ENCODE data around the gene HEBP1. TPM values are rescaled to one million over a fixed set of nuclear protein-coding genes. Genes with fewer than 3 reads are reported as not detected.

Gene HEBP1
- total and polyA plus RNA-seq, 4 donors = 40.5 to 62.7 (median 53.7) TPM

GRCh38 chr12:13023811-13024530, 23.9 kb upstream of the HEBP1 start:
- Histone ChIP-seq H3K9me3 (ENCODE audit: control insufficient read depth in 4 of 4, insufficient read depth in 3 of 4, low read length in 3 of 4) (no peaks in the 10 kb centered on the region), H3K4me1 (ENCODE audit: control insufficient read depth in 5 of 5, insufficient read depth in 5 of 5, low read length in 5 of 5) (no peaks in the 10 kb centered on the region), H3K27me3 (ENCODE audit: control insufficient read depth in 3 of 3, insufficient read depth in 3 of 3, low read length in 2 of 3) (no peaks in the 10 kb centered on the region), H3K27ac (ENCODE audit: low read depth in 1 of 2, low read length in 1 of 2) (no peak overlapping the region), H3K4me3 (no peak overlapping the region), H3K9ac (ENCODE audit: insufficient read depth in 1 of 2, low read length in 2 of 2) (no peak overlapping the region), H3K36me3 (ENCODE audit: control insufficient read depth in 4 of 4, insufficient read depth in 4 of 4, low read length in 4 of 4) (peaks cover 0 to 2% (median 0%) of the 10 kb centered on the region in 4 donors)
- ATAC-seq (ENCODE audit: insufficient read depth, low FRiP score) (peak; percentile 81), DNase-seq (peak in 2 of 3 donors; percentile 19 to 76)
- WGBS, 2 donors = 67 to 94% methylated on average over 6 of the region's 6 CpGs
- peak; percentile 35 for TF ChIP-seq CTCF (IDR thresholded peaks at IDR 0.05; ENCODE audit: control extremely low read depth, extremely low read depth)

- TF ChIP-seq CTCF (IDR thresholded peaks at IDR 0.05; ENCODE audit: control extremely low read depth, extremely low read depth) = no peak
- 87 to 88% methylated on average over 6 of the region's 6 CpGs for WGBS, 2 donors
- H3K27ac ChIP-seq (ENCODE audit: low read depth in 1 of 2, low read length in 1 of 2) = no peak overlapping the region
- H3K27me3 ChIP-seq (ENCODE audit: control insufficient read depth in 3 of 3, insufficient read depth in 3 of 3, low read length in 2 of 3) = no peaks in the 10 kb centered on the region
- no peak for ATAC-seq (ENCODE audit: insufficient read depth, low FRiP score)
- no peak overlapping the region for H3K9ac ChIP-seq (ENCODE audit: insufficient read depth in 1 of 2, low read length in 2 of 2)
- no peak overlapping the region for H3K4me3 ChIP-seq
- H3K9me3 ChIP-seq (ENCODE audit: control insufficient read depth in 4 of 4, insufficient read depth in 3 of 4, low read length in 3 of 4) = no peaks in the 10 kb centered on the region
- no peaks in the 10 kb centered on the region for H3K4me1 ChIP-seq (ENCODE audit: control insufficient read depth in 5 of 5, insufficient read depth in 5 of 5, low read length in 5 of 5)
- DNase-seq = peak in 2 of 3 donors; percentile 47 to 59
- peaks cover 0 to 2% (median 0%) of the 10 kb centered on the region in 4 donors for H3K36me3 ChIP-seq (ENCODE audit: control insufficient read depth in 4 of 4, insufficient read depth in 4 of 4, low read length in 4 of 4)
These were observed 22.8 kb upstream of the HEBP1 start for GRCh38 chr12:13022851-13023271.

GRCh38 chr12:13011098-13011497, 11.0 kb upstream of the HEBP1 start:
- DNase-seq = no peak
- Histone ChIP-seq H3K27me3 (ENCODE audit: control insufficient read depth in 3 of 3, insufficient read depth in 3 of 3, low read length in 2 of 3) (no peaks in the 10 kb centered on the region), H3K27ac (ENCODE audit: low read depth in 1 of 2, low read length in 1 of 2) (no peak overlapping the region), H3K4me3 (no peak overlapping the region), H3K36me3 (ENCODE audit: control insufficient read depth in 4 of 4, insufficient read depth in 4 of 4, low read length in 4 of 4) (no peaks in the 10 kb centered on the region), H3K9ac (ENCODE audit: insufficient read depth in 1 of 2, low read length in 2 of 2) (no peak overlapping the region), H3K9me3 (ENCODE audit: control insufficient read depth in 4 of 4, insufficient read depth in 3 of 4, low read length in 3 of 4) (no peaks in the 10 kb centered on the region), H3K4me1 (ENCODE audit: control insufficient read depth in 5 of 5, insufficient read depth in 5 of 5, low read length in 5 of 5) (no peaks in the 10 kb centered on the region)
- WGBS, 2 donors = 94 to 97% methylated on average over 6 of the region's 6 CpGs
- no peak for ATAC-seq (ENCODE audit: insufficient read depth, low FRiP score)
- no peak for TF ChIP-seq CTCF (IDR thresholded peaks at IDR 0.05; ENCODE audit: control extremely low read depth, extremely low read depth)
